ENCODE measurements around the gene SCYGR3.
"Not testable (repeated sequence)": the region's sequence is repeated elsewhere in the genome, so short reads cannot be mapped to it uniquely, and the experiment has no call there.

The SCYGR3 gene

GRCh38 chr2:227614246-227614645, 394 bp downstream of the SCYGR3 start:
- DNase-seq (ENCODE audit: low read depth in 1 of 2, low spot score in 1 of 2), result no peak

- no peak for DNase-seq (ENCODE audit: low read depth in 1 of 2, low spot score in 1 of 2)
Observed at GRCh38 chr2:227613272-227613660, 1.4 kb downstream of the SCYGR3 start.

GRCh38 chr2:227612546-227613271, 1.9 kb downstream of the SCYGR3 start:
- DNase-seq (ENCODE audit: low read depth in 1 of 2, low spot score in 1 of 2), result no peak

- DNase-seq (ENCODE audit: low read depth in 1 of 2, low spot score in 1 of 2), result no peak
Observed at GRCh38 chr2:227610123-227610522, 4.5 kb downstream of the SCYGR3 start.

GRCh38 chr2:227608561-227609338, 5.9 kb downstream of the SCYGR3 start:
- DNase-seq (ENCODE audit: low read depth in 1 of 2, low spot score in 1 of 2), result no peak

- DNase-seq (ENCODE audit: low read depth in 1 of 2, low spot score in 1 of 2), result no peak
Observed at GRCh38 chr2:227607941-227608340, 6.7 kb downstream of the SCYGR3 start.

GRCh38 chr2:227606476-227606875, 8.2 kb downstream of the SCYGR3 start:
- DNase-seq (ENCODE audit: low read depth in 1 of 2, low spot score in 1 of 2), result no peak

GRCh38 chr2:227602358-227602757, 12.3 kb downstream of the SCYGR3 start:
- DNase-seq (ENCODE audit: low read depth in 1 of 2, low spot score in 1 of 2), result no peak

- DNase-seq (ENCODE audit: low read depth in 1 of 2, low spot score in 1 of 2), result not testable (repeated sequence)
Observed at GRCh38 chr2:227598835-227599503, 15.7 kb downstream of the SCYGR3 start, which contains the start of gene SCYGR2. SCYGR2 (plus strand) TSS chr2:227598893; CDS start chr2:227598893, 0 bp downstream.

- DNase-seq (ENCODE audit: low read depth in 1 of 2, low spot score in 1 of 2), result no peak
Observed at GRCh38 chr2:227597998-227598397, 16.6 kb downstream of the SCYGR3 start.

GRCh38 chr2:227597036-227597435, 17.6 kb downstream of the SCYGR3 start:
- DNase-seq (ENCODE audit: low read depth in 1 of 2, low spot score in 1 of 2), result no peak

- no peak for DNase-seq (ENCODE audit: low read depth in 1 of 2, low spot score in 1 of 2)
Observed at GRCh38 chr2:227595797-227596196, 18.8 kb downstream of the SCYGR3 start.

- DNase-seq (ENCODE audit: low read depth in 1 of 2, low spot score in 1 of 2), result no peak
Observed at GRCh38 chr2:227592694-227593387, 21.8 kb downstream of the SCYGR3 start.

- no peak for DNase-seq (ENCODE audit: low read depth in 1 of 2, low spot score in 1 of 2)
Observed at GRCh38 chr2:227582369-227582768, 32.3 kb downstream of the SCYGR3 start.

- no peak for DNase-seq (ENCODE audit: low read depth in 1 of 2, low spot score in 1 of 2)
Observed at GRCh38 chr2:227579791-227580190, 34.8 kb downstream of the SCYGR3 start.

GRCh38 chr2:227578642-227579041, 36.0 kb downstream of the SCYGR3 start:
- no peak for DNase-seq (ENCODE audit: low read depth in 1 of 2, low spot score in 1 of 2)

- DNase-seq (ENCODE audit: low read depth in 1 of 2, low spot score in 1 of 2), result no peak
Observed at GRCh38 chr2:227577555-227577954, 37.1 kb downstream of the SCYGR3 start.

- DNase-seq (ENCODE audit: low read depth in 1 of 2, low spot score in 1 of 2), result no peak
Observed at GRCh38 chr2:227576812-227577211, 37.8 kb downstream of the SCYGR3 start.

- DNase-seq (ENCODE audit: low read depth in 1 of 2, low spot score in 1 of 2), result no peak
Observed at GRCh38 chr2:227576110-227576509, 38.5 kb downstream of the SCYGR3 start.

GRCh38 chr2:227570615-227571014, 44.0 kb downstream of the SCYGR3 start:
- no peak for DNase-seq (ENCODE audit: low read depth in 1 of 2, low spot score in 1 of 2)

- DNase-seq (ENCODE audit: low read depth in 1 of 2, low spot score in 1 of 2), result no peak
Observed at GRCh38 chr2:227568852-227569169, 45.8 kb downstream of the SCYGR3 start.

All from stimulated activated CD4-positive, alpha-beta T cell treated with anti-CD3 and anti-CD28 coated beads, Interleukin-15, amount 100 ng/mL, for 1 hour (primary cell).